K562 (cell line): Measurements from ENCODE around the gene HRCT1. TPM values are rescaled to one million over a fixed set of nuclear protein-coding genes. Genes with fewer than 3 reads are reported as not detected.

Experiments
- ATAC-seq: fragments of 200-7000 bp; cut with Tn5 transposase; 3 replicates; pipeline ENCODE4 v1.9.1; 2020; ENCODE audit warnings: moderate library complexity
- BruUV-seq: library from RNA; stranded (reverse); fragments of 400-500 nt; replicated peaks from 2 replicates; lab custom pipeline; 2021; lab: Mats Ljungman, UMichigan
- CTCF ChIA-PET: fragments of 300-600 bp; formaldehyde crosslinking; extraction: SDS; loops from one replicate; lab custom pipeline; 2021; ENCODE audit warnings: low intra/inter-chr PET ratio; lab: Yijun Ruan, JAX
- POLR2A ChIA-PET: fragments of 300-600, 350-650 bp; sonication (Branson Sonifier 250); formaldehyde crosslinking; extraction: SDS; loops from one replicate; lab custom pipeline; 2021; ENCODE audit warnings: antibody characterized with exemption, inconsistent platforms; lab: Yijun Ruan, JAX
- DNase-seq, 4 experiments: peaks; one replicate each; pipeline versions ENCODE4 v3.0.0 to v3.0.0-alpha.2; 2011 to 2018; ENCODE audit warnings: low spot score in 3 of 4, mixed read lengths in 3 of 4; ENCODE audit errors: extremely low read depth in 1 of 4
- FAIRE-seq: peaks from 2 replicates; lab custom pipeline; 2011; peaks lifted over from hg19 to GRCh38; lab: Jason Lieb, UNC
- H2AFZ ChIP-seq: 2 replicates; pipeline ENCODE4 v1.6.0; 2011; ENCODE audit warnings: low read depth, low read length, control low read depth, inconsistent platforms
- H3K27ac ChIP-seq: fragments of 200-600 bp; 3 replicates; pipeline ENCODE4 v1.8.0; 2011; ENCODE audit warnings: low read depth, mild to moderate bottlenecking, control low read depth, inconsistent platforms, low read length, moderate library complexity, mixed read lengths; ENCODE audit errors: extremely low read depth
- H3K27me3 ChIP-seq, 2 experiments: fragments of 300-600 bp in 1 of 2; 2 replicates in 1 of 2; 3 replicates in 1 of 2; pipeline versions ENCODE4 v1.6.0 to v1.8.0; 2011; ENCODE audit warnings: inconsistent platforms in 2 of 2, low read length in 2 of 2, mild to moderate bottlenecking in 1 of 2, mixed read lengths in 1 of 2, moderate library complexity in 1 of 2; ENCODE audit not compliant: control insufficient read depth in 2 of 2, insufficient read depth in 2 of 2
- H3K36me3 ChIP-seq: fragments of 300-600 bp; 3 replicates; pipeline ENCODE4 v1.8.0; 2011; ENCODE audit warnings: mild to moderate bottlenecking, low read length, inconsistent platforms; ENCODE audit not compliant: control insufficient read depth, insufficient read depth
- H3K4me1 ChIP-seq, 2 experiments: fragments of 200-600 bp in 1 of 2; replicated peaks in 1 of 2; 2 replicates in 1 of 2; 3 replicates in 1 of 2; pipeline versions ENCODE4 v1.5.1 to v1.8.0; 2011; ENCODE audit warnings: inconsistent platforms in 2 of 2, low read length in 2 of 2, mild to moderate bottlenecking in 1 of 2, mixed read lengths in 1 of 2, moderate library complexity in 1 of 2; ENCODE audit not compliant: control insufficient read depth in 2 of 2, insufficient read depth in 2 of 2
- H3K4me2 ChIP-seq: 2 replicates; pipeline ENCODE4 v1.6.1; 2011; ENCODE audit warnings: low read length, control low read depth, inconsistent platforms, mixed read lengths; ENCODE audit not compliant: insufficient read depth
- H3K4me3 ChIP-seq: fragments of 200-600 bp; sonication (generic), shearing (Covaris generic); 2 replicates; pipeline ENCODE4 v1.5.1; 2016; ENCODE audit warnings: control low read depth, inconsistent platforms
- H3K79me2 ChIP-seq: fragments of 200-600 bp; 3 replicates; pipeline ENCODE4 v1.8.0; 2011; ENCODE audit warnings: low read length, inconsistent platforms; ENCODE audit not compliant: control insufficient read depth, insufficient read depth
- H3K9ac ChIP-seq, 2 experiments: 2 replicates each; pipeline versions ENCODE4 v1.6.0 to v1.6.1; 2011; ENCODE audit warnings: low read depth in 2 of 2, low read length in 2 of 2, control low read depth in 1 of 2, inconsistent platforms in 1 of 2, mild to moderate bottlenecking in 1 of 2, mixed read lengths in 1 of 2; ENCODE audit not compliant: insufficient read depth in 1 of 2
- H3K9me1 ChIP-seq: one replicate; pipeline ENCODE4 v1.6.0; 2011; ENCODE audit warnings: inconsistent platforms, mild to moderate bottlenecking, low read length, moderate library complexity; ENCODE audit not compliant: control insufficient read depth, insufficient read depth
- H3K9me3 ChIP-seq: replicated peaks from 2 replicates; pipeline ENCODE4 v1.5.1; 2011; ENCODE audit warnings: low read depth, low read length, inconsistent platforms; ENCODE audit not compliant: control insufficient read depth, insufficient read depth
- H4K20me1 ChIP-seq: replicated peaks from 2 replicates; pipeline ENCODE4 v1.6.1; 2011; ENCODE audit warnings: low read length, inconsistent platforms, mixed read lengths; ENCODE audit not compliant: control insufficient read depth, insufficient read depth
- CBFB ChIP-seq: sonication (generic); formaldehyde crosslinking; IDR thresholded peaks from 2 replicates; pipeline ENCODE4 v1.4.0; 2020; ENCODE audit warnings: mild to moderate bottlenecking, missing genetic modification reagents
- E2F4 ChIP-seq: sonication (generic); formaldehyde crosslinking; IDR thresholded peaks from 2 replicates; pipeline ENCODE4 v1.8.0; 2022; ENCODE audit warnings: mild to moderate bottlenecking, low read depth, missing genetic modification reagents
- ETV6 ChIP-seq, 3 experiments: fragments of 150-350 bp in 1 of 3; sonication (generic) in 1 of 3; formaldehyde crosslinking in 1 of 3; IDR thresholded peaks; 2 replicates each; pipeline versions ENCODE4 v1.6.1 to v1.8.0; 2014 to 2022; ENCODE audit warnings: borderline replicate concordance in 2 of 3, low read depth in 2 of 3, antibody characterized with exemption in 1 of 3, low read length in 1 of 3, mild to moderate bottlenecking in 1 of 3, missing genetic modification reagents in 1 of 3
- EWSR1 ChIP-seq: fragments of 450-650 bp; IDR thresholded peaks from 2 replicates; pipeline ENCODE4 v1.6.1; 2018; ENCODE audit warnings: borderline replicate concordance, mild to moderate bottlenecking, low read depth, moderate library complexity; ENCODE audit not compliant: partially characterized antibody
- MAFK ChIP-seq: IDR thresholded peaks from 2 replicates; pipeline ENCODE4 v1.6.1; 2011; ENCODE audit warnings: low read length, improper control_type of control experiment
- NELFE ChIP-seq: IDR thresholded peaks from 2 replicates; pipeline ENCODE4 v1.6.1; 2011; ENCODE audit warnings: mild to moderate bottlenecking; ENCODE audit not compliant: insufficient read depth, insufficient read length
- NR2C2 ChIP-seq, 2 experiments: fragments of 200-800 bp in 1 of 2; sonication (Bioruptor generic) in 1 of 2; sonication (generic) in 1 of 2; formaldehyde crosslinking in 1 of 2; IDR thresholded peaks; 2 replicates each; pipeline versions ENCODE4 v1.6.1 to v1.8.0; 2016 to 2022; ENCODE audit warnings: mild to moderate bottlenecking in 1 of 2, missing compliant biosample characterization in 1 of 2, missing genetic modification characterization in 1 of 2, missing genetic modification reagents in 1 of 2
- STAT5A ChIP-seq: IDR thresholded peaks from 2 replicates; pipeline ENCODE4 v1.6.1; 2012; ENCODE audit warnings: low read length, inconsistent platforms, borderline replicate concordance
- TGIF2 ChIP-seq: sonication (generic); formaldehyde crosslinking; IDR thresholded peaks from 2 replicates; pipeline ENCODE4 v1.8.1; 2022; ENCODE audit warnings: mild to moderate bottlenecking, missing genetic modification reagents, moderate library complexity
- ZNF282 ChIP-seq: sonication (generic); formaldehyde crosslinking; IDR thresholded peaks from 2 replicates; pipeline ENCODE4 v1.8.1; 2023; ENCODE audit warnings: missing genetic modification reagents
- ZNF395 ChIP-seq: fragments of 200-800 bp; sonication (Bioruptor generic); IDR thresholded peaks from 2 replicates; pipeline ENCODE4 v1.6.1; 2017; ENCODE audit warnings: missing genetic modification characterization, missing compliant biosample characterization
- ZNF699 ChIP-seq: fragments of 250-450 bp; sonication (Bioruptor Pico); IDR thresholded peaks from 2 replicates; pipeline ENCODE4 v1.8.0; 2021; ENCODE audit warnings: mild to moderate bottlenecking, moderate library complexity; ENCODE audit not compliant: insufficient replicate concordance
- WGBS: fragments of 100-300 bp; shearing (Covaris generic); methylation state at CpG from one replicate; pipeline ENCODE4 v1.1.6; 2016; ENCODE audit warnings: low coverage, mixed read lengths; ENCODE audit not compliant: insufficient coverage; ENCODE audit errors: missing lambda C conversion rate; 5-methylcytosine and 5-hydroxymethylcytosine counted together
- in situ Hi-C: fragments of 300-500 bp; cut with MboI; formaldehyde crosslinking; loops from 4 replicates; pipeline ENCODE4 v1.15.0; 2018; ENCODE audit warnings: inconsistent platforms, mixed read lengths
- intact Hi-C: fragments of 100-400 bp; cut with micrococcal nuclease; formaldehyde crosslinking; loops from 2 replicates; pipeline ENCODE4 v1.14.2; 2022
- polyA plus RNA-seq, 8 experiments: library from polyadenylated mRNA; depleted of rRNA in 4 of 8; stranded (reverse) in 5 of 8; unstranded in 3 of 8; fragments of >200 nt; fragmentation: Nextera tagmentation in 2 of 8; fragmentation: Illumina TruSeq in 1 of 8; extraction: Ambion mirVana in 2 of 8; extraction: Trizol in 1 of 8; gene quantifications; 2 replicates each; pipeline versions ENCODE4 v1.2.1 to v1.2.3, GENCODE V29; 2011 to 2014; ENCODE audit warnings: inconsistent platforms in 1 of 8, missing spikeins in 1 of 8
- total RNA-seq, 7 experiments: library from RNA; depleted of rRNA in 6 of 7; stranded (reverse); fragments of >200 nt in 6 of 7; fragmentation: Illumina TruSeq in 2 of 7; extraction: Trizol in 2 of 7; gene quantifications; 2 replicates each; pipeline versions ENCODE4 v1.2.1 to v1.2.3, GENCODE V29; 2011 to 2021; ENCODE audit warnings: low replicate concordance in 1 of 7

Gene HRCT1
- total and polyA plus RNA-seq, 9 of the 15 experiments (the other 6 are each of a cell fraction or from before 2014, with no cell fraction given), result 0.40 TPM; not detected in 8

DNA sequence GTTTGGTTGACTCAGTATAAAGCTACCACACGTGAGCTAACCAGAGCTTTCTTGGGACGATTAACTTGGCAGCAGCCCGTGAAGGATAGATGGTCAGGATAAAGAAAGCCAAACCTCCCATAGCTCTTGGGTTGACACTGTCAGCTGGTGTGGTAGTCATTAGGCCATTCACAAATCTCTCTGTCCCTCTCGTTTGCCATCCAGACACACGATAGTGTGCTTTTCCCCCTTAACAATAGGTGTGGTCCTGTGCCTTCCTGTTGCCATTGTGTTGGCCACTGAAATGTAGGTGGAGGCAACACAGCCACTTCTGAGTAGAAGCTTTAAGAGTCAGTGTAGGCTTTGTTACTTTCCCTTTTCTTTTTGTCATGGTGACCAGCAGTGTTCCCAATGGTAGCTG, 47.5 kb upstream of the HRCT1 start:
- DNase-seq (no peak), FAIRE-seq (no peak), ATAC-seq (no peak)
- Histone ChIP-seq H3K9me1 (no peaks in the 10 kb centered on the region), H3K4me1 (no peaks in the 10 kb centered on the region), H2AFZ (no peak overlapping the region), H3K4me2 (no peak overlapping the region), H3K4me3 (no peak overlapping the region), H3K27me3 (peaks cover 18 to 75% of the 10 kb centered on the region in 2 experiments), H3K9ac (no peak overlapping the region), H4K20me1 (no peaks in the 10 kb centered on the region), H3K9me3 (no peaks in the 10 kb centered on the region), H3K27ac (no peak overlapping the region), H3K36me3 (no peaks in the 10 kb centered on the region), H3K79me2 (no peaks in the 10 kb centered on the region)
- in situ Hi-C loops (no loop called here), intact Hi-C loops (no loop called here)
- WGBS, result 0% methylated on average over 4 of the region's 5 CpGs
- ChIA-PET POLR2A (interaction anchor here (1.5 kb wide), 1 partner anchor 13 kb away, joined by 3 read pairs; no protein-coding TSS in a partner anchor), CTCF (no interaction called here)
- TF ChIP-seq NELFE, result no peak
- BruUV-seq, result no TSS peak

GRCh38 chr9:35859310-35859989, 46.6 kb upstream of the HRCT1 start:
- Histone ChIP-seq H2AFZ (no peak overlapping the region), H3K36me3 (no peaks in the 10 kb centered on the region), H3K9ac (no peak overlapping the region), H3K27me3 (peaks cover 18 to 74% of the 10 kb centered on the region in 2 experiments), H3K27ac (no peak overlapping the region), H3K79me2 (no peaks in the 10 kb centered on the region), H4K20me1 (no peaks in the 10 kb centered on the region), H3K4me1 (no peaks in the 10 kb centered on the region), H3K4me3 (no peak overlapping the region), H3K9me1 (no peaks in the 10 kb centered on the region), H3K9me3 (no peaks in the 10 kb centered on the region), H3K4me2 (no peak overlapping the region)
- WGBS, result 0% methylated on average over 16 of the region's 16 CpGs
- no TSS peak for BruUV-seq
- no peak for ATAC-seq
- no peak for FAIRE-seq
- in situ Hi-C loops, result no loop called here
- intact Hi-C loops, result no loop called here
- DNase-seq, result peak in 2 of 4 experiments; percentile 16 to 18
- POLR2A ChIA-PET, result no interaction called here
- CTCF ChIA-PET, result no interaction called here
- no peak for TF ChIP-seq ZNF395
- TF ChIP-seq E2F4 (CRISPR knock-in tag), result no peak
- TF ChIP-seq NR2C2 (CRISPR knock-in tag; IDR thresholded peaks at IDR 0.05), result no peak
- TF ChIP-seq NR2C2 (tag; IDR thresholded peaks at IDR 0.05), result no peak
- TF ChIP-seq EWSR1, result no peak
- TF ChIP-seq ZNF282 (CRISPR knock-in tag), result no peak
- TF ChIP-seq TGIF2 (CRISPR knock-in tag), result no peak
- TF ChIP-seq MAFK, result no peak
- TF ChIP-seq ETV6 (IDR thresholded peaks at IDR 0.05; ENCODE audit: borderline replicate concordance in 1 of 2, low read depth in 2 of 2, low read length in 1 of 2), result no peak
- no peak for TF ChIP-seq ETV6 (CRISPR knock-in tag; IDR thresholded peaks at IDR 0.05; ENCODE audit: borderline replicate concordance)
- TF ChIP-seq STAT5A, result no peak
- TF ChIP-seq ZNF699, result no peak
- TF ChIP-seq CBFB (CRISPR knock-in tag), result no peak
